ENCODE measurements around the gene GTPBP8.
"Not testable (repeated sequence)": the region's sequence is repeated elsewhere in the genome, so short reads cannot be mapped to it uniquely, and the experiment has no call there.

The GTPBP8 gene

GRCh38 chr3:112995800-112996199, 5.0 kb downstream of the GTPBP8 start:
- H3K4me3 ChIP-seq (ENCODE audit: low read depth, low read length): no peak overlapping the region

GRCh38 chr3:113000691-113001090, 9.9 kb downstream of the GTPBP8 start:
- H3K4me3 ChIP-seq (ENCODE audit: low read depth, low read length): no peak overlapping the region

GRCh38 chr3:113002037-113002436, 11.3 kb downstream of the GTPBP8 start:
- H3K4me3 ChIP-seq (ENCODE audit: low read depth, low read length): no peak overlapping the region

GRCh38 chr3:113002679-113003078, 11.9 kb downstream of the GTPBP8 start:
- H3K4me3 ChIP-seq (ENCODE audit: low read depth, low read length): no peak overlapping the region

- H3K4me3 ChIP-seq (ENCODE audit: low read depth, low read length): no peak overlapping the region
These were observed 14.8 kb downstream of the GTPBP8 start for GRCh38 chr3:113005611-113006010.

GRCh38 chr3:113006359-113007056, 15.7 kb downstream of the GTPBP8 start:
- H3K4me3 ChIP-seq (ENCODE audit: low read depth, low read length): no peak overlapping the region

- no peak overlapping the region for H3K4me3 ChIP-seq (ENCODE audit: low read depth, low read length)
These were observed 17.3 kb downstream of the GTPBP8 start for GRCh38 chr3:113008117-113008516.

- no peak overlapping the region for H3K4me3 ChIP-seq (ENCODE audit: low read depth, low read length)
These were observed 22.8 kb downstream of the GTPBP8 start for GRCh38 chr3:113013593-113013992.

GRCh38 chr3:113018536-113019181, 27.9 kb downstream of the GTPBP8 start:
- peak overlapping the region; percentile 91 for H3K4me3 ChIP-seq (ENCODE audit: low read depth, low read length)

GRCh38 chr3:113019182-113020137, 28.7 kb downstream of the GTPBP8 start:
- peak overlapping the region; percentile 91 for H3K4me3 ChIP-seq (ENCODE audit: low read depth, low read length)

GRCh38 chr3:113021471-113021870, 30.7 kb downstream of the GTPBP8 start:
- no peak overlapping the region for H3K4me3 ChIP-seq (ENCODE audit: low read depth, low read length)

- no peak overlapping the region for H3K4me3 ChIP-seq (ENCODE audit: low read depth, low read length)
These were observed 43.2 kb downstream of the GTPBP8 start for GRCh38 chr3:113034011-113034410.

- no peak overlapping the region for H3K4me3 ChIP-seq (ENCODE audit: low read depth, low read length)
These were observed 44.7 kb downstream of the GTPBP8 start for GRCh38 chr3:113035387-113035982.

- H3K4me3 ChIP-seq (ENCODE audit: low read depth, low read length): no peak overlapping the region
These were observed 47.5 kb downstream of the GTPBP8 start for GRCh38 chr3:113038328-113038727.

- H3K4me3 ChIP-seq (ENCODE audit: low read depth, low read length): no peak overlapping the region
These were observed 48.8 kb downstream of the GTPBP8 start for GRCh38 chr3:113039546-113039945.

GRCh38 chr3:113040231-113040630, 49.4 kb downstream of the GTPBP8 start:
- H3K4me3 ChIP-seq (ENCODE audit: low read depth, low read length): no peak overlapping the region

GRCh38 chr3:113043686-113044085, 52.9 kb downstream of the GTPBP8 start:
- H3K4me3 ChIP-seq (ENCODE audit: low read depth, low read length): no peak overlapping the region

GRCh38 chr3:113046186-113046965, 55.6 kb downstream of the GTPBP8 start:
- H3K4me3 ChIP-seq (ENCODE audit: low read depth, low read length): not testable (repeated sequence)

GRCh38 chr3:113051302-113051711, 60.5 kb downstream of the GTPBP8 start:
- no peak overlapping the region for H3K4me3 ChIP-seq (ENCODE audit: low read depth, low read length)

All from iPS-11a (cell line).